GM23338 (cell line): ENCODE measurements around the gene RIPK1. TPM values are rescaled to one million over a fixed set of nuclear protein-coding genes. Genes with fewer than 3 reads are reported as not detected.

Experiments
- ATAC-seq: fragments of 200-7000 bp; cut with Tn5 transposase; 3 replicates; pipeline ENCODE4 v1.9.1; 2020
- DNase-seq: peaks from one replicate; pipeline ENCODE4 v3.0.0-alpha.2; 2015; ENCODE audit warnings: low spot score
- H2AFZ ChIP-seq: fragments of 200-600 bp; sonication (generic); 2 replicates; pipeline ENCODE4 v1.8.0; 2016; ENCODE audit warnings: antibody characterized with exemption, mild to moderate bottlenecking, moderate library complexity
- H3F3A ChIP-seq: fragments of 200-600 bp; sonication (generic); replicated peaks from 2 replicates; pipeline ENCODE4 v1.8.0; 2017; ENCODE audit warnings: antibody characterized with exemption, mixed run types, low read depth
- H3K27ac ChIP-seq: fragments of 200-600 bp; sonication (generic); 2 replicates; pipeline ENCODE4 v1.6.1; 2016; ENCODE audit warnings: low read depth
- H3K27me3 ChIP-seq: fragments of 200-600 bp; sonication (generic); 2 replicates; pipeline ENCODE4 v1.8.0; 2016; ENCODE audit warnings: mild to moderate bottlenecking, mixed run types, moderate library complexity; ENCODE audit not compliant: insufficient read depth
- H3K36me3 ChIP-seq: fragments of 200-600 bp; sonication (generic); 2 replicates; pipeline ENCODE4 v1.8.0; 2016; ENCODE audit warnings: mild to moderate bottlenecking; ENCODE audit not compliant: insufficient read depth
- H3K4me1 ChIP-seq: fragments of 200-600 bp; sonication (generic); 2 replicates; pipeline ENCODE4 v1.8.0; 2016; ENCODE audit warnings: mild to moderate bottlenecking, moderate library complexity; ENCODE audit not compliant: insufficient read depth
- H3K4me2 ChIP-seq: fragments of 200-600 bp; sonication (generic); 2 replicates; pipeline ENCODE4 v1.7.1; 2017; ENCODE audit warnings: mixed run types
- H3K4me3 ChIP-seq: fragments of 200-600 bp; sonication (generic); 2 replicates; pipeline ENCODE4 v1.6.1; 2016; ENCODE audit warnings: mixed run types
- H3K79me2 ChIP-seq: fragments of 200-600 bp; sonication (generic); replicated peaks from 2 replicates; pipeline ENCODE4 v1.8.0; 2017; ENCODE audit warnings: mild to moderate bottlenecking; ENCODE audit not compliant: insufficient read depth
- H3K9me2 ChIP-seq: fragments of 200-600 bp; sonication (generic); 2 replicates; pipeline ENCODE4 v1.8.0; 2017; ENCODE audit not compliant: insufficient read depth
- H4K20me1 ChIP-seq: fragments of 200-600 bp; sonication (generic); replicated peaks from 2 replicates; pipeline ENCODE4 v1.8.0; 2017; ENCODE audit warnings: mild to moderate bottlenecking; ENCODE audit not compliant: insufficient read depth
- H3K27ac Mint-ChIP-seq: 2 replicates; pipeline ENCODE4 v1.8.0; 2020; ENCODE audit warnings: inconsistent platforms, mild to moderate bottlenecking, moderate library complexity, mixed read lengths
- H3K27me3 Mint-ChIP-seq: 3 replicates; pipeline ENCODE4 v1.8.0; 2022; ENCODE audit warnings: low read depth, mild to moderate bottlenecking, moderate library complexity, mixed read lengths, inconsistent platforms; ENCODE audit not compliant: insufficient read depth, poor library complexity
- H3K36me3 Mint-ChIP-seq: 3 replicates; pipeline ENCODE4 v1.8.0; 2021; ENCODE audit warnings: low read depth, mild to moderate bottlenecking, inconsistent platforms, moderate library complexity, mixed read lengths
- H3K4me1 Mint-ChIP-seq: 3 replicates; pipeline ENCODE4 v1.8.0; 2020; ENCODE audit warnings: mild to moderate bottlenecking, inconsistent platforms, mixed read lengths
- H3K4me3 Mint-ChIP-seq: 3 replicates; pipeline ENCODE4 v1.8.0; 2021; ENCODE audit warnings: moderate library complexity, mild to moderate bottlenecking, inconsistent platforms, mixed read lengths
- H3K9me3 Mint-ChIP-seq: 3 replicates; pipeline ENCODE4 v1.8.0; 2020; ENCODE audit warnings: moderate library complexity, mild to moderate bottlenecking, inconsistent platforms, mixed read lengths
- CREB1 ChIP-seq: fragments of 250-450 bp; sonication (Bioruptor Pico); IDR thresholded peaks from 2 replicates; pipeline ENCODE4 v1.5.0; 2020; ENCODE audit warnings: low read depth, mild to moderate bottlenecking, moderate library complexity
- EZH2 ChIP-seq: fragments of 200-600 bp; sonication (generic); IDR thresholded peaks from one replicate; pipeline ENCODE4 v1.8.0; 2017; ENCODE audit warnings: antibody characterized with exemption, mild to moderate bottlenecking, low read depth; ENCODE audit not compliant: unreplicated experiment
- EZH2phosphoT487 ChIP-seq: fragments of 200-600 bp; sonication (generic); IDR thresholded peaks from one replicate; pipeline ENCODE4 v1.8.1; 2018; ENCODE audit warnings: antibody characterized with exemption; ENCODE audit not compliant: unreplicated experiment
- JUNB ChIP-seq: IDR thresholded peaks from one replicate; pipeline ENCODE4 v1.6.1; 2016; ENCODE audit warnings: antibody characterized with exemption; ENCODE audit not compliant: unreplicated experiment
- NANOG ChIP-seq: IDR thresholded peaks from 2 replicates; pipeline ENCODE4 v1.6.1; 2016; ENCODE audit warnings: antibody characterized with exemption, borderline replicate concordance
- STAT1 ChIP-seq: IDR thresholded peaks from one replicate; pipeline ENCODE4 v1.6.1; 2016; ENCODE audit warnings: antibody characterized with exemption; ENCODE audit not compliant: unreplicated experiment
- polyA plus RNA-seq: library from polyadenylated mRNA; unstranded; fragments of >200 nt; fragmentation: Nextera tagmentation; extraction: Ambion mirVana; gene quantifications from 2 replicates; pipeline ENCODE4 v1.2.1, GENCODE V29; 2016
- total RNA-seq: library from RNA; depleted of rRNA; stranded (reverse); fragments of >200 nt; shearing (Covaris generic); gene quantifications from 2 replicates; pipeline ENCODE4 v1.2.3, GENCODE V29; 2014
- TF ChIP-seq, protein P1 (sequence below): IDR thresholded peaks from one replicate; pipeline ENCODE4 v1.6.1; 2018; ENCODE audit warnings: antibody characterized with exemption; ENCODE audit not compliant: unreplicated experiment
- TF ChIP-seq, protein P2 (sequence below), 2 experiments: fragments of 200-600 bp in 1 of 2; sonication (generic) in 1 of 2; conservative IDR thresholded peaks; 2 replicates each; pipeline versions ENCODE4 v1.5.1 to v1.6.1; 2016 to 2017; ENCODE audit warnings: antibody characterized with exemption in 2 of 2, low read depth in 2 of 2, mild to moderate bottlenecking in 2 of 2, moderate library complexity in 1 of 2
- TF ChIP-seq, protein P3 (sequence below): IDR thresholded peaks from 2 replicates; pipeline ENCODE4 v1.6.1; 2016; ENCODE audit warnings: antibody characterized with exemption

Gene RIPK1
- total and polyA plus RNA-seq, 2 experiments from 2014 or later: 5.7 to 19.4 TPM

GRCh38 chr6:3073382-3073781 is 5.1 kb downstream of the RIPK1 start (continued):
- TF ChIP-seq, protein P1, sequence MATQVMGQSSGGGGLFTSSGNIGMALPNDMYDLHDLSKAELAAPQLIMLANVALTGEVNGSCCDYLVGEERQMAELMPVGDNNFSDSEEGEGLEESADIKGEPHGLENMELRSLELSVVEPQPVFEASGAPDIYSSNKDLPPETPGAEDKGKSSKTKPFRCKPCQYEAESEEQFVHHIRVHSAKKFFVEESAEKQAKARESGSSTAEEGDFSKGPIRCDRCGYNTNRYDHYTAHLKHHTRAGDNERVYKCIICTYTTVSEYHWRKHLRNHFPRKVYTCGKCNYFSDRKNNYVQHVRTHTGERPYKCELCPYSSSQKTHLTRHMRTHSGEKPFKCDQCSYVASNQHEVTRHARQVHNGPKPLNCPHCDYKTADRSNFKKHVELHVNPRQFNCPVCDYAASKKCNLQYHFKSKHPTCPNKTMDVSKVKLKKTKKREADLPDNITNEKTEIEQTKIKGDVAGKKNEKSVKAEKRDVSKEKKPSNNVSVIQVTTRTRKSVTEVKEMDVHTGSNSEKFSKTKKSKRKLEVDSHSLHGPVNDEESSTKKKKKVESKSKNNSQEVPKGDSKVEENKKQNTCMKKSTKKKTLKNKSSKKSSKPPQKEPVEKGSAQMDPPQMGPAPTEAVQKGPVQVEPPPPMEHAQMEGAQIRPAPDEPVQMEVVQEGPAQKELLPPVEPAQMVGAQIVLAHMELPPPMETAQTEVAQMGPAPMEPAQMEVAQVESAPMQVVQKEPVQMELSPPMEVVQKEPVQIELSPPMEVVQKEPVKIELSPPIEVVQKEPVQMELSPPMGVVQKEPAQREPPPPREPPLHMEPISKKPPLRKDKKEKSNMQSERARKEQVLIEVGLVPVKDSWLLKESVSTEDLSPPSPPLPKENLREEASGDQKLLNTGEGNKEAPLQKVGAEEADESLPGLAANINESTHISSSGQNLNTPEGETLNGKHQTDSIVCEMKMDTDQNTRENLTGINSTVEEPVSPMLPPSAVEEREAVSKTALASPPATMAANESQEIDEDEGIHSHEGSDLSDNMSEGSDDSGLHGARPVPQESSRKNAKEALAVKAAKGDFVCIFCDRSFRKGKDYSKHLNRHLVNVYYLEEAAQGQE: no peak

GRCh38 chr6:3075772-3076113 is 7.4 kb downstream of the RIPK1 start:
- ATAC-seq (peak; percentile 35), DNase-seq (peak; percentile 24)
- Histone ChIP-seq H2AFZ (no peak overlapping the region), H3K79me2 (peaks cover 50% of the 10 kb centered on the region), H3K4me1 (peaks cover 29% of the 10 kb centered on the region), H3K9me2 (no peaks in the 10 kb centered on the region), H3K4me2 (peak overlapping the region; percentile 3), H3K4me3 (no peak overlapping the region), H4K20me1 (no peaks in the 10 kb centered on the region), H3K36me3 (peaks cover 17% of the 10 kb centered on the region), H3F3A (peaks cover 5% of the 10 kb centered on the region), H3K27me3 (no peaks in the 10 kb centered on the region), H3K27ac (peak overlapping the region; percentile 94)
- Mint-ChIP-seq H3K27ac (peak overlapping the region; percentile 95), H3K27me3 (peaks cover 15% of the 10 kb centered on the region), H3K4me3 (peak overlapping the region; percentile 38; the same call in 2 of the 3 replicates), H3K9me3 (peaks cover 2% of the 10 kb centered on the region; the same call in 2 of the 3 replicates), H3K36me3 (peaks cover 61% of the 10 kb centered on the region), H3K4me1 (peaks cover 51% of the 10 kb centered on the region)
- TF ChIP-seq JUNB (no peak), NANOG (no peak), CREB1 (CRISPR knock-in tag) (no peak), STAT1 (no peak), EZH2 (no peak)

DNA sequence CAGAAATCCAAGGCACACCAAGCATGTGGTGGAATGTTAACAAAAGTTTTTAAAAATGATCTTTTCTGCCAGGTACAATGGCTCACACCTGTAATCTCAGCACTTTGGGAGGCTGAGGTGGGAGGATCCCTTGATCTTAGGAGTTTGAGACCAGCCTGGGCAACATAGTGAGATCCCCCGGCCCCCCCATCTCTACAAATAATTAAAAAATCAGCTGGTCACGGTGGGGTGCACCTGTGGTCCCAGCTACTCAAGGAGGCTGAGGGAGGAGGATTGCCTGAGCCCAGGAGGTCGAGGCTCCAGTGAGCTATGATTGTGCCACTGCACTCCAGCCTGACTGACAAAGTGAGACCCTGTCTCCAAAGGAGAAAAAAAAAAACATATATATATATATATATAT is 8.0 kb downstream of the RIPK1 start:
- no peak overlapping the region for H2AFZ ChIP-seq
- H3K36me3 Mint-ChIP-seq: peaks cover 64% of the 10 kb centered on the region
- H3K36me3 ChIP-seq: peaks cover 23% of the 10 kb centered on the region
- peak overlapping the region; percentile 94 for H3K27ac ChIP-seq
- H3K4me1 ChIP-seq: peaks cover 24% of the 10 kb centered on the region
- no peaks in the 10 kb centered on the region for H3K9me2 ChIP-seq
- no peak overlapping the region for H3K4me3 Mint-ChIP-seq
- H3K79me2 ChIP-seq: peaks cover 44% of the 10 kb centered on the region
- no peak overlapping the region for H3K4me3 ChIP-seq
- peak overlapping the region; percentile 3 for H3K4me2 ChIP-seq
- H4K20me1 ChIP-seq: no peaks in the 10 kb centered on the region
- peaks cover 14% of the 10 kb centered on the region for H3K27me3 Mint-ChIP-seq
- no peak overlapping the region; the same call in 1 of the 2 replicates for H3K27ac Mint-ChIP-seq
- no peaks in the 10 kb centered on the region for H3K27me3 ChIP-seq
- DNase-seq (no peak), ATAC-seq (no peak)
- H3F3A ChIP-seq: peaks cover 5% of the 10 kb centered on the region
- H3K9me3 Mint-ChIP-seq: peaks cover 2% of the 10 kb centered on the region; the same call in 2 of the 3 replicates
- H3K4me1 Mint-ChIP-seq: peaks cover 47% of the 10 kb centered on the region
- TF ChIP-seq EZH2phosphoT487 (no peak), NANOG (no peak), CREB1 (CRISPR knock-in tag) (no peak)
- TF ChIP-seq, protein P2, sequence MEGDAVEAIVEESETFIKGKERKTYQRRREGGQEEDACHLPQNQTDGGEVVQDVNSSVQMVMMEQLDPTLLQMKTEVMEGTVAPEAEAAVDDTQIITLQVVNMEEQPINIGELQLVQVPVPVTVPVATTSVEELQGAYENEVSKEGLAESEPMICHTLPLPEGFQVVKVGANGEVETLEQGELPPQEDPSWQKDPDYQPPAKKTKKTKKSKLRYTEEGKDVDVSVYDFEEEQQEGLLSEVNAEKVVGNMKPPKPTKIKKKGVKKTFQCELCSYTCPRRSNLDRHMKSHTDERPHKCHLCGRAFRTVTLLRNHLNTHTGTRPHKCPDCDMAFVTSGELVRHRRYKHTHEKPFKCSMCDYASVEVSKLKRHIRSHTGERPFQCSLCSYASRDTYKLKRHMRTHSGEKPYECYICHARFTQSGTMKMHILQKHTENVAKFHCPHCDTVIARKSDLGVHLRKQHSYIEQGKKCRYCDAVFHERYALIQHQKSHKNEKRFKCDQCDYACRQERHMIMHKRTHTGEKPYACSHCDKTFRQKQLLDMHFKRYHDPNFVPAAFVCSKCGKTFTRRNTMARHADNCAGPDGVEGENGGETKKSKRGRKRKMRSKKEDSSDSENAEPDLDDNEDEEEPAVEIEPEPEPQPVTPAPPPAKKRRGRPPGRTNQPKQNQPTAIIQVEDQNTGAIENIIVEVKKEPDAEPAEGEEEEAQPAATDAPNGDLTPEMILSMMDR (conservative IDR thresholded peaks at IDR 0.05; ENCODE audit: low read depth in 2 of 2): no peak
- TF ChIP-seq, protein P3, sequence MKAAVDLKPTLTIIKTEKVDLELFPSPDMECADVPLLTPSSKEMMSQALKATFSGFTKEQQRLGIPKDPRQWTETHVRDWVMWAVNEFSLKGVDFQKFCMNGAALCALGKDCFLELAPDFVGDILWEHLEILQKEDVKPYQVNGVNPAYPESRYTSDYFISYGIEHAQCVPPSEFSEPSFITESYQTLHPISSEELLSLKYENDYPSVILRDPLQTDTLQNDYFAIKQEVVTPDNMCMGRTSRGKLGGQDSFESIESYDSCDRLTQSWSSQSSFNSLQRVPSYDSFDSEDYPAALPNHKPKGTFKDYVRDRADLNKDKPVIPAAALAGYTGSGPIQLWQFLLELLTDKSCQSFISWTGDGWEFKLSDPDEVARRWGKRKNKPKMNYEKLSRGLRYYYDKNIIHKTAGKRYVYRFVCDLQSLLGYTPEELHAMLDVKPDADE: no peak
